WTC11 (cell line): ENCODE measurements around the gene CFAP251.

Experiments used
- CTCF ChIP-seq: fragments of 200-600 bp; IDR thresholded peaks from 2 replicates; pipeline ENCODE4 v1.8.0; 2022; ENCODE audit warnings: antibody characterized with exemption
- SP1 ChIP-seq: sonication (generic); formaldehyde crosslinking; conservative IDR thresholded peaks from 2 replicates; pipeline ENCODE4 v1.8.1; 2022; ENCODE audit warnings: missing genetic modification reagents
- ZNF121 ChIP-seq: sonication (generic); formaldehyde crosslinking; IDR thresholded peaks from 2 replicates; pipeline ENCODE4 v1.8.0; 2023; ENCODE audit warnings: missing genetic modification reagents

DNA sequence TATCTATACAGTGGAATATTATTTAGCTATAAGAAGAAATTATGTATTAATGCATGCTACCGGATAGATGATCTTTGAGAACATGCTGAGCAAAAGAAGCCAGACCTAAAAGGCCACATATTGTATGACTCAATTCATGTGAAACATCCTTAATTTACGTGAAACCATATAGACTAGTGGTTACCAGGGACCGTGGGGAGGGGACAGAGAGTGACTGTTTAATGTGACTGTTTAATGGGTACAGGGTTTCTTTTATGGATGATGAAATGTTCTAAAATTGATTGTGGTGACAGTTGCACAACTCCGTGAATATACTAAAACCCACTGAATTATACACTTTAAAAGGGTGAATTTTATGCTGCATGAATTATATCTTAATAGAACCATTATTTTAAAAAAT, 94.7 kb downstream of the CFAP251 start:
- TF ChIP-seq SP1 (no peak), CTCF (no peak), ZNF121 (CRISPR knock-in tag) (no peak)
